Stomach (tissue), 9 donors: ENCODE measurements around the gene ADAMTS10. TPM values are rescaled to one million over a fixed set of nuclear protein-coding genes. Genes with fewer than 3 reads are reported as not detected.
"Not testable (repeated sequence)": the region's sequence is repeated elsewhere in the genome, so short reads cannot be mapped to it uniquely, and the experiment has no call there.

Source experiments
- DNase-seq, 2 donors: peaks; one replicate each; pipeline versions ENCODE4 v3.0.0 to v3.0.0-alpha.2; 2013 to 2019
- H3K27ac ChIP-seq, 5 donors: fragments of 200-600 bp in 4 of 5; sonication (generic) in 4 of 5; one replicate each; pipeline ENCODE4 v1.5.1; 2013 to 2019; ENCODE audit warnings: mild to moderate bottlenecking in 1 of 5, moderate library complexity in 1 of 5
- H3K27me3 ChIP-seq, 3 donors: fragments of 200-600 bp; sonication (generic); one replicate each; pipeline ENCODE4 v1.5.1; 2017 to 2019; ENCODE audit warnings: mixed run types in 1 of 3
- H3K36me3 ChIP-seq, 4 donors: fragments of 200-600 bp; sonication (generic); 1 replicate in 3 of 4; 2 replicates in 1 of 4; pipeline ENCODE4 v1.5.1; 2016 to 2019
- H3K4me1 ChIP-seq, 4 donors: fragments of 200-600 bp; sonication (generic); one replicate each; pipeline ENCODE4 v1.5.1; 2016 to 2019
- H3K4me3 ChIP-seq, 4 donors: fragments of 200-600 bp; sonication (generic) in 3 of 4; one replicate each; pipeline ENCODE4 v1.5.1; 2016 to 2019; ENCODE audit warnings: mild to moderate bottlenecking in 1 of 4
- H3K9me3 ChIP-seq, 4 donors: fragments of 200-600 bp; sonication (generic); one replicate each; pipeline ENCODE4 v1.5.1; 2016 to 2019
- EP300 ChIP-seq: sonication (generic); formaldehyde crosslinking; IDR thresholded peaks from one replicate; pipeline ENCODE4 v1.6.1; 2017; ENCODE audit warnings: antibody characterized with exemption
- POLR2A ChIP-seq, 4 donors: fragments of 450-650 bp; IDR thresholded peaks; one replicate each; pipeline ENCODE4 v1.6.1; 2016; ENCODE audit warnings: antibody characterized with exemption in 4 of 4, control low read depth in 2 of 4, mild to moderate bottlenecking in 1 of 4, moderate library complexity in 1 of 4
- POLR2AphosphoS5 ChIP-seq, 3 donors: sonication (generic); formaldehyde crosslinking; IDR thresholded peaks; one replicate each; pipeline ENCODE4 v1.6.1; 2016; ENCODE audit warnings: antibody characterized with exemption in 3 of 3
- WGBS, 5 donors: extraction: QIAGEN DNeasy Blood & Tissue Kit in 3 of 5; methylation state at CpG; one replicate each; pipeline versions ENCODE4 v1.1.5 to v1.1.7; 2013 to 2018; 5-methylcytosine and 5-hydroxymethylcytosine counted together
- intact Hi-C: fragments of 100-400 bp; cut with DNase I; formaldehyde crosslinking; loops from one replicate; pipeline ENCODE4 v1.15.1; 2023; ENCODE audit warnings: low total_unique reads
- polyA plus RNA-seq, 3 donors: library from polyadenylated mRNA; stranded (reverse); fragments of 200-250 nt; gene quantifications; one replicate each; pipeline ENCODE4 v1.2.3, GENCODE V29; 2013
- total RNA-seq, 5 donors: library from RNA; depleted of rRNA; stranded (reverse); fragments of >200 nt; gene quantifications; one replicate each; pipeline versions ENCODE4 v1.1.0 to v1.2.3, GENCODE V29; 2014 to 2016
- TF ChIP-seq, protein P1 (sequence below), 7 experiments: fragments of 450-650 bp in 4 of 7; fragments of 200-600 bp in 3 of 7; sonication (generic) in 3 of 7; IDR thresholded peaks; one replicate each; pipeline ENCODE4 v1.5.1; 2016 to 2019; ENCODE audit warnings: antibody characterized with exemption in 7 of 7, control low read depth in 2 of 7, mild to moderate bottlenecking in 1 of 7
- donor health status: healthy with polysubstance abuse.
- donor health status: Bipolar disorder and iron deficiency.
- donor health status: healthy.

Gene ADAMTS10
- total and polyA plus RNA-seq, 8 donors: 1.9 to 28.5 (median 7.6) TPM

DNA sequence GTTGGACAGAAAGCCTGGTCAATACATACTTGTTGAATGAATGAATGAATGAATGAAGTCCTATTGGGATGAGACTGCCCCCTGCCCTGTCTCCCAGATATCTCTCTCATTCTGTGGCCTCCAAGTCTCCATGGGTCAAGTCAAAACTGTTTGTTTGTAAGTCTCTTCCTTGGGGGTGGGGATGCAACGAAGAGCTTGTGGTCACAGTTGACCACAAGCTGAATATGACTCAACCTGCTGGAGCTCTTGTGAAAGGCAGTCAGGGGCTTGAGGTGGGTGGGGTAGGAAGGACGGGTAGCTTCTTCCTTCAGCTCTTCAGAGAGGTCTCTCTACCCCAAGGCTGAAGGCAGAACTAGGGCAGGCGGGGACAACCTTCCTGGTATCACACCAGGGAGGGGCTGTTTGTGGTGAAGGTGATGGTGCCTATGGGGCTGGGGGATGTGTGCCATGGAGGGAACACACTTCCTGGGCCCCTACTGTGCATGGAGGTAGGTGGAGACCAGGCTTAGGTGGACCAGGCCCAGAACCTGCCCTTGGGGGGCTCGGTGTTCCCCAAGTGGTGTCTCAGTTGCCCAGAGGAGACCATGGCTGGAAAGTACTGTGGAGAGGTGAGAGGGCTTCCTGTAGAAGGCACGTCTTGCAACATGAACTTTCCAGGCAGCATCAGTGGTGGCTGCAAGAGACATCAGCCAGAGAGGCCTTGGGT lies 41.3 kb downstream of the ADAMTS10 start:
- peak in 2 of 3 donors; percentile 31 to 42 for TF ChIP-seq POLR2AphosphoS5 (IDR thresholded peaks at IDR 0.05)
- TF ChIP-seq EP300: no peak
- intact Hi-C loops: no loop called here
- Histone ChIP-seq H3K9me3 (no peaks in the 10 kb centered on the region), H3K36me3 (no peaks in the 10 kb centered on the region), H3K4me1 (peaks cover 0 to 60% (median 5%) of the 10 kb centered on the region in 4 donors), H3K4me3 (peak overlapping the region in 2 of 4 donors; percentile 13 to 16), H3K27me3 (no peaks in the 10 kb centered on the region), H3K27ac (peak overlapping the region in 3 of 5 donors; percentile 41 to 77 (median 75))
- peak; percentile 44 to 60 for DNase-seq
- WGBS, 5 donors: 58 to 66% (median 62%) methylated on average over 5 of the region's 5 CpGs

DNA sequence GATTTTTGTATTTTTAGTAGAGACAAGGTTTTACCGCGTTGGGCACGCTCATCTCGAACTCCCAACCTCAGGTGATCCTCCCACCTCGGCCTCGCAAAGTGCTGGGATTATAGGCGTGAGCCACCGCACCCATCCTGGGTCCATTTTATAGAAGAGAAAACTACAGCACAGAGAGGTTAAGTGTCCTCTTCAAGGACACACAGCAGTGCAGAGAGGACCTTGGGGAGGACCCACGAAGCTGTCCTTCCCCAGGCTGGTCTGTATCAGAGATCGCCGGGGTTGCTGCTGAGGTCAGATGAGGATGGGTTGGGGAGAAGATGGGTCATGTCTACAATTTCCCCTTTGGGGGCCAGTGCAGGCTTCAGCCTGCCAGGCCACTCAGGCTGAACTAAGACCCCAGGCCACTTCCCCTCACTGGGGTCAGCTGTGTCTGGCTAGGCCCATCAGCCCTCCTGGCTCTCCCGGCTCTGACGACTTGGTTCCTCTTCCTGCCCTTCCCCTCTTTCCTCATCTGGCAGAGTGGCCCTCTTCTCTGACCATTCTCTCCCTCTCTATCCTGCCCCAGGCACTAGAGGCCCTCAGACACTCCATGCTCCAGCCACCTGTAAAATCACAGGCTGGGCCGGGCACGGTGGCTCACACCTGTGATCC lies 42.9 kb downstream of the ADAMTS10 start:
- 81 to 90% (median 88%) methylated on average over 15 of the region's 15 CpGs for WGBS, 5 donors
- no peak for DNase-seq
- no peaks in the 10 kb centered on the region for H3K9me3 ChIP-seq
- TF ChIP-seq, protein P1, sequence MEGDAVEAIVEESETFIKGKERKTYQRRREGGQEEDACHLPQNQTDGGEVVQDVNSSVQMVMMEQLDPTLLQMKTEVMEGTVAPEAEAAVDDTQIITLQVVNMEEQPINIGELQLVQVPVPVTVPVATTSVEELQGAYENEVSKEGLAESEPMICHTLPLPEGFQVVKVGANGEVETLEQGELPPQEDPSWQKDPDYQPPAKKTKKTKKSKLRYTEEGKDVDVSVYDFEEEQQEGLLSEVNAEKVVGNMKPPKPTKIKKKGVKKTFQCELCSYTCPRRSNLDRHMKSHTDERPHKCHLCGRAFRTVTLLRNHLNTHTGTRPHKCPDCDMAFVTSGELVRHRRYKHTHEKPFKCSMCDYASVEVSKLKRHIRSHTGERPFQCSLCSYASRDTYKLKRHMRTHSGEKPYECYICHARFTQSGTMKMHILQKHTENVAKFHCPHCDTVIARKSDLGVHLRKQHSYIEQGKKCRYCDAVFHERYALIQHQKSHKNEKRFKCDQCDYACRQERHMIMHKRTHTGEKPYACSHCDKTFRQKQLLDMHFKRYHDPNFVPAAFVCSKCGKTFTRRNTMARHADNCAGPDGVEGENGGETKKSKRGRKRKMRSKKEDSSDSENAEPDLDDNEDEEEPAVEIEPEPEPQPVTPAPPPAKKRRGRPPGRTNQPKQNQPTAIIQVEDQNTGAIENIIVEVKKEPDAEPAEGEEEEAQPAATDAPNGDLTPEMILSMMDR (IDR thresholded peaks at IDR 0.05): no peak
- no peak for TF ChIP-seq POLR2A (IDR thresholded peaks at IDR 0.05)
- TF ChIP-seq POLR2AphosphoS5 (IDR thresholded peaks at IDR 0.05): no peak
- no peak for TF ChIP-seq EP300
- intact Hi-C loops: no loop called here
- peak overlapping the region in 2 of 5 donors; percentile 75 to 77 for H3K27ac ChIP-seq
- H3K4me3 ChIP-seq: no peak overlapping the region
- H3K27me3 ChIP-seq: no peaks in the 10 kb centered on the region
- peaks cover 0 to 63% (median 5%) of the 10 kb centered on the region in 4 donors for H3K4me1 ChIP-seq
- H3K36me3 ChIP-seq: no peaks in the 10 kb centered on the region

DNA sequence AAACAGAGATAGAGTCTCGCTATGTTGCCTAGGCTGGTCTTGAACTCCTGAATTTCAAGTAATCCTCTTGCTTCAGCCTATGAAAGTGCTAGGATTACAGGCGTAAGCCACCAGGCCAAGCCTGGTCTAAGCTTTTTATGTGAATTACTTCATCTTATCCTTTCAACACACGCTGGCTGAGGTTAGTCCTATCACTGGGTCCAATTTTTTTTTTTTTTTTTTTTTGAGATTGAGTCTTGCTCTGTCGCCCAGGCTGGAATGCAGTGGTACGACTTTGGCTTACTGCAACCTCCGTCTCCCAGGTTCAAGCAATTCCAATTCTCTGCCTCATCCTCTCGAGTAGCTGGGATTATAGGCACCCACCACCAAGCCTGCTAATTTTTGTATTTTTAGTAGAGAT lies 43.7 kb downstream of the ADAMTS10 start:
- Histone ChIP-seq H3K36me3 (no peaks in the 10 kb centered on the region), H3K27me3 (no peaks in the 10 kb centered on the region), H3K27ac (peak overlapping the region in 1 of 5 donors; percentile 75), H3K4me3 (no peak overlapping the region), H3K9me3 (no peaks in the 10 kb centered on the region), H3K4me1 (peaks cover 0 to 60% (median 4%) of the 10 kb centered on the region in 4 donors)
- no peak for DNase-seq
- TF ChIP-seq POLR2AphosphoS5 (IDR thresholded peaks at IDR 0.05): no peak
- TF ChIP-seq EP300: no peak
- TF ChIP-seq, protein P1 (IDR thresholded peaks at IDR 0.05): no peak
- no peak for TF ChIP-seq POLR2A (IDR thresholded peaks at IDR 0.05)
- 77 to 85% (median 80%) methylated on average over 7 of the region's 7 CpGs for WGBS, 5 donors
- intact Hi-C loops: no loop called here

DNA sequence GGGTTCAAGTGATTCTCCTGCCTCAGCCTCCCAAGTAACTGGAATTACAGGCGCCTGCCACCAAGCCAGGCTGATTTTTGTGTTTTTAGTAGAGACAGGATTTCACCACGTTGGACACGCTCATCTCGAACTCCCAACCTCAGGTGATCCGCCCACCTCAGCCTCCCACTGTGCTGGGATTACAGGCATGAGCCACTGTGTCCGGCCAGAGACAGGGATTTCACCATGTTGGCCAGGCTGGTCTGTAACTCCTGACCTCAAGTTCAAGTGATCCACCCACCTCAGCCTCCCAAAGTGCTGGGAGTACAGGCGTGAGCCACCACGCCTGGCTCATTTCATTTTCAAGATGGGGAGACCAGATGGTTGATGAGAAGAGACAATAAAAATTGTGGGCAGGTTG lies 45.6 kb downstream of the ADAMTS10 start:
- H3K27me3 ChIP-seq, DNase-seq, H3K36me3 ChIP-seq, intact Hi-C loops, H3K4me3 ChIP-seq, H3K9me3 ChIP-seq: not testable (repeated sequence)
- peaks cover 0 to 41% (median 2%) of the 10 kb centered on the region in 4 donors for H3K4me1 ChIP-seq
- 82 to 92% (median 86%) methylated on average over 6 to 8 of the region's 8 CpGs for WGBS, 5 donors
- H3K27ac ChIP-seq: peak overlapping the region in 1 of 5 donors; percentile 41

DNA sequence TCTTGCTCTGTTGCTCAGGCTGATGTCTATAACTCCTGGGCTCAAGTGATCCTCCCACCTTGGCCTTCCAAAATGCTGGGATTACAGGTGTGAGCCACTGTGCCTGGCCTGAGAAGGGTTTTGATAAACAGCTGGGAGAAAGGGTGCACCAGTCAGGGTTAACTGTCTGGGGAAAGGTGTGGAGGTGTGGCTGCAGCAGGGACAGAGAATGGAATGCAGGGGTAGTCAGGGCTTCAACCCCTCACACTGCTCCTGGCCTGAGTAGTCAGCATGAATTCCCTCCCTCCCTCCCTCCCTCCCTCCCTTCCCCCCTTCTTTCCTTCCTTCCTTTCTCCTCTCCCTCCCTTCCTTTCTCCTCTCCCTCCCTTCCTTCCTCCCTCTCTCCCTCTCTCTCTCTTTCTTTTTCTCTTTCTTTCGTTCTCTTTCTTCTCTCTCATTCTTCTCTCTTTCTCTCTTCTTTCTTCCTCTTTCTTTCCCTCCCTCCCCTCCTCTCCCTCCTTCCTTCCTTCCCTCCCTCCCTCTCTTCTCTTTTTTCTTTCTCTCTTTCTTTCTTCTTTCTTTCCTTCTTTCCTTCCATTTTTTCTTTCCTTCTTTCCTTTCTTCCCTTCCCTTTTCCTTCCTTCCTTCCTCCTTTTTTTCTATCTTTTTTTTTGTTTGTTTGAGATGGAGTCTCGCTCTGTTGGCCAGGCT lies 49.3 kb downstream of the ADAMTS10 start:
- 63 to 77% (median 71%) methylated on average over 2 of the region's 2 CpGs for WGBS, 5 donors
- TF ChIP-seq POLR2A (IDR thresholded peaks at IDR 0.05) (no peak), EP300 (no peak), POLR2AphosphoS5 (IDR thresholded peaks at IDR 0.05) (no peak)
- TF ChIP-seq, protein P1 (IDR thresholded peaks at IDR 0.05): no peak
- no peaks in the 10 kb centered on the region for H3K9me3 ChIP-seq
- no peak for DNase-seq
- no peaks in the 10 kb centered on the region for H3K27me3 ChIP-seq
- H3K36me3 ChIP-seq: no peaks in the 10 kb centered on the region
- intact Hi-C loops: no loop called here
- H3K4me1 ChIP-seq: peaks cover 0 to 21% (median 0%) of the 10 kb centered on the region in 4 donors
- no peak overlapping the region for H3K4me3 ChIP-seq
- H3K27ac ChIP-seq: no peak overlapping the region
